H9 (cell line): ENCODE measurements around the gene GAS2L2. TPM values are rescaled to one million over a fixed set of nuclear protein-coding genes. Genes with fewer than 3 reads are reported as not detected.

ENCODE experiments used
- DNase-seq: peaks from one replicate; pipeline ENCODE4 v3.0.0-alpha.2; 2017
- H2AFZ ChIP-seq: one replicate; pipeline ENCODE4 v1.6.1; 2013; ENCODE audit warnings: mild to moderate bottlenecking, low read length, control low read depth, moderate library complexity
- H2AK5ac ChIP-seq: 2 replicates; pipeline ENCODE4 v1.6.1; 2013; ENCODE audit warnings: low read length, control low read depth, mixed read lengths; ENCODE audit not compliant: insufficient read length
- H2BK120ac ChIP-seq: one replicate; pipeline ENCODE4 v1.6.1; 2013; ENCODE audit warnings: low read depth, mild to moderate bottlenecking, low read length, control low read depth, inconsistent platforms; ENCODE audit not compliant: poor library complexity, severe bottlenecking
- H2BK12ac ChIP-seq: 2 replicates; pipeline ENCODE4 v1.6.1; 2013; ENCODE audit warnings: low read length, control low read depth, mixed read lengths, low read depth; ENCODE audit not compliant: insufficient read length
- H2BK15ac ChIP-seq: 2 replicates; pipeline ENCODE4 v1.6.1; 2013; ENCODE audit warnings: low read depth, low read length, control low read depth
- H2BK20ac ChIP-seq: one replicate; pipeline ENCODE4 v1.6.1; 2013; ENCODE audit warnings: low read depth, mild to moderate bottlenecking, low read length, control low read depth, inconsistent platforms; ENCODE audit not compliant: poor library complexity, severe bottlenecking
- H2BK5ac ChIP-seq: 2 replicates; pipeline ENCODE4 v1.6.1; 2013; ENCODE audit warnings: low read length, control low read depth, mixed read lengths; ENCODE audit not compliant: insufficient read length
- H3K14ac ChIP-seq: 2 replicates; pipeline ENCODE4 v1.6.1; 2013; ENCODE audit warnings: low read length, control low read depth; ENCODE audit not compliant: insufficient read depth
- H3K18ac ChIP-seq: 2 replicates; pipeline ENCODE4 v1.6.1; 2013; ENCODE audit warnings: low read depth, mild to moderate bottlenecking, mixed read lengths, low read length, control low read depth; ENCODE audit not compliant: insufficient read length
- H3K23ac ChIP-seq: 2 replicates; pipeline ENCODE4 v1.6.1; 2013; ENCODE audit warnings: low read length, control low read depth, mixed read lengths, low read depth; ENCODE audit not compliant: insufficient read length
- H3K23me2 ChIP-seq: 2 replicates; pipeline ENCODE4 v1.6.1; 2013; ENCODE audit warnings: low read depth, mild to moderate bottlenecking, mixed read lengths, low read length, control low read depth; ENCODE audit not compliant: insufficient read length, poor library complexity, severe bottlenecking
- H3K27ac ChIP-seq: 2 replicates; pipeline ENCODE4 v1.5.1; 2013; ENCODE audit warnings: low read length, control low read depth, mixed read lengths, low read depth; ENCODE audit not compliant: insufficient read length
- H3K27me3 ChIP-seq: 2 replicates; pipeline ENCODE4 v1.6.1; 2013; ENCODE audit warnings: low read length, control low read depth, inconsistent platforms; ENCODE audit not compliant: insufficient read depth
- H3K4ac ChIP-seq: 2 replicates; pipeline ENCODE4 v1.6.1; 2013; ENCODE audit warnings: low read depth, mild to moderate bottlenecking, control low read depth, inconsistent platforms, low read length, moderate library complexity
- H3K4me1 ChIP-seq: 2 replicates; pipeline ENCODE4 v1.6.1; 2013; ENCODE audit warnings: low read length, control low read depth, inconsistent platforms; ENCODE audit not compliant: insufficient read depth
- H3K4me2 ChIP-seq: 2 replicates; pipeline ENCODE4 v1.6.1; 2013; ENCODE audit warnings: low read length, control low read depth, mixed read lengths; ENCODE audit not compliant: insufficient read length, insufficient read depth
- H3K56ac ChIP-seq: 2 replicates; pipeline ENCODE4 v1.6.1; 2013; ENCODE audit warnings: low read depth, mild to moderate bottlenecking, mixed read lengths, low read length, control low read depth; ENCODE audit not compliant: insufficient read length
- H3K79me1 ChIP-seq: 2 replicates; pipeline ENCODE4 v1.6.1; 2013; ENCODE audit warnings: low read depth, mild to moderate bottlenecking, moderate library complexity, low read length, control low read depth, inconsistent platforms; ENCODE audit not compliant: insufficient read depth, poor library complexity, severe bottlenecking
- H3K79me2 ChIP-seq: 2 replicates; pipeline ENCODE4 v1.6.1; 2013; ENCODE audit warnings: low read length, control low read depth, inconsistent platforms; ENCODE audit not compliant: insufficient read depth
- H3K9ac ChIP-seq: 2 replicates; pipeline ENCODE4 v1.6.1; 2013; ENCODE audit warnings: low read length, control low read depth, mixed read lengths; ENCODE audit not compliant: insufficient read length; ENCODE audit errors: extremely low read depth
- H3K9me3 ChIP-seq: one replicate; pipeline ENCODE4 v1.6.1; 2013; ENCODE audit warnings: low read depth, low read length, inconsistent platforms; ENCODE audit not compliant: control insufficient read depth
- H3T11ph ChIP-seq: one replicate; pipeline ENCODE4 v1.6.1; 2013; ENCODE audit warnings: mild to moderate bottlenecking, low read length, control low read depth, inconsistent platforms
- H4K20me1 ChIP-seq: one replicate; pipeline ENCODE4 v1.6.1; 2013; ENCODE audit not compliant: control insufficient read depth, insufficient read length, insufficient read depth
- H4K5ac ChIP-seq: 2 replicates; pipeline ENCODE4 v1.6.1; 2013; ENCODE audit warnings: low read depth, mild to moderate bottlenecking, mixed read lengths, low read length, control low read depth; ENCODE audit not compliant: insufficient read length
- H4K8ac ChIP-seq: replicated peaks from 2 replicates; pipeline ENCODE4 v1.6.1; 2013; ENCODE audit warnings: low read length, control low read depth, mixed read lengths, low read depth; ENCODE audit not compliant: insufficient read length
- H4K91ac ChIP-seq: 2 replicates; pipeline ENCODE4 v1.6.1; 2013; ENCODE audit warnings: low read depth, mild to moderate bottlenecking, moderate library complexity, mixed read lengths, low read length, control low read depth; ENCODE audit not compliant: insufficient read length
- H3K27ac Mint-ChIP-seq, 3 experiments: 2 replicates in 2 of 3; 3 replicates in 1 of 3; pipeline ENCODE4 v1.8.0; 2020 to 2021; ENCODE audit warnings: mixed read lengths in 3 of 3, mild to moderate bottlenecking in 1 of 3, moderate library complexity in 1 of 3
- H3K27me3 Mint-ChIP-seq: 2 replicates; pipeline ENCODE4 v1.8.0; 2021; ENCODE audit warnings: low read depth, mild to moderate bottlenecking, moderate library complexity, mixed read lengths
- H3K36me3 Mint-ChIP-seq, 3 experiments: 2 replicates in 2 of 3; 3 replicates in 1 of 3; pipeline ENCODE4 v1.8.0; 2020 to 2021; ENCODE audit warnings: low read depth in 3 of 3, mixed read lengths in 3 of 3; ENCODE audit not compliant: insufficient read depth in 1 of 3
- H3K4me1 Mint-ChIP-seq, 2 experiments: 2 replicates each; pipeline ENCODE4 v1.8.0; 2020; ENCODE audit warnings: mixed read lengths in 2 of 2
- H3K4me3 Mint-ChIP-seq, 2 experiments: 2 replicates in 1 of 2; 3 replicates in 1 of 2; pipeline ENCODE4 v1.8.0; 2020 to 2021; ENCODE audit warnings: mild to moderate bottlenecking in 2 of 2, mixed read lengths in 2 of 2, moderate library complexity in 1 of 2
- H3K9me3 Mint-ChIP-seq, 2 experiments: 2 replicates in 1 of 2; 3 replicates in 1 of 2; pipeline ENCODE4 v1.8.0; 2020; ENCODE audit warnings: mild to moderate bottlenecking in 2 of 2, mixed read lengths in 2 of 2, moderate library complexity in 1 of 2
- CTCF ChIP-seq: fragments of 200-600 bp; sonication (generic); conservative IDR thresholded peaks from 3 replicates; pipeline ENCODE4 v1.8.0; 2021; ENCODE audit warnings: antibody characterized with exemption, mild to moderate bottlenecking
- WGBS: extraction: QIAGEN DNeasy Blood & Tissue Kit; methylation state at CpG from one replicate; pipeline ENCODE4 v1.1.7; 2013; ENCODE audit warnings: missing lambda C conversion rate, low lambda C conversion rate, mixed read lengths; ENCODE audit not compliant: insufficient read length; ENCODE audit errors: extremely low coverage; 5-methylcytosine and 5-hydroxymethylcytosine counted together
- total RNA-seq: library from RNA; stranded (reverse); gene quantifications from 2 replicates; pipeline ENCODE4 v1.2.1, GENCODE V29; 2021

Gene GAS2L2
- total RNA-seq, 1 experiment from 2014 or later, result not detected

- H3K56ac ChIP-seq, result no peak overlapping the region
- no peak for TF ChIP-seq CTCF
- WGBS, result no CpG with 5 or more reads among the region's 2 CpGs
- no peak overlapping the region for H3K9ac ChIP-seq
- Mint-ChIP-seq H3K27me3 (no peaks in the 10 kb centered on the region), H3K9me3 (no peaks in the 10 kb centered on the region), H3K36me3 (peaks cover 10 to 30% (median 25%) of the 10 kb centered on the region in 3 experiments; a peak in 6 of 7 replicates), H3K4me1 (no peaks in the 10 kb centered on the region), H3K27ac (no peak overlapping the region), H3K4me3 (no peak overlapping the region)
- H2AK5ac ChIP-seq, result no peak overlapping the region
- no peak overlapping the region for H3K23ac ChIP-seq
- no peak overlapping the region for H3K4me2 ChIP-seq
- 0 out of 2 replicates have a peak, but pooled peaks cover 2% of the 10 kb centered on the region for H3K79me2 ChIP-seq
- no peak overlapping the region for H2AFZ ChIP-seq
- H3K23me2 ChIP-seq, result no peaks in the 10 kb centered on the region
- H3T11ph ChIP-seq, result no peak overlapping the region
- H3K9me3 ChIP-seq, result no peaks in the 10 kb centered on the region
- no peak overlapping the region for H2BK20ac ChIP-seq
- H2BK12ac ChIP-seq, result no peak overlapping the region
- H4K20me1 ChIP-seq, result no peaks in the 10 kb centered on the region
- H3K18ac ChIP-seq, result no peak overlapping the region
- no peak overlapping the region for H4K8ac ChIP-seq
- H2BK5ac ChIP-seq, result no peak overlapping the region
- no peaks in the 10 kb centered on the region for H3K4me1 ChIP-seq
- no peak overlapping the region for H2BK15ac ChIP-seq
- no peak overlapping the region for H3K27ac ChIP-seq
- no peak overlapping the region for H4K91ac ChIP-seq
- no peak for DNase-seq
- no peak overlapping the region for H2BK120ac ChIP-seq
- no peak overlapping the region for H4K5ac ChIP-seq
- H3K27me3 ChIP-seq, result no peaks in the 10 kb centered on the region
- H3K14ac ChIP-seq, result no peak overlapping the region
- H3K4ac ChIP-seq, result no peak overlapping the region
- no peaks in the 10 kb centered on the region for H3K79me1 ChIP-seq
Observed at GRCh38 chr17:35710950-35711349, 42.1 kb downstream of the GAS2L2 start.
